Mesothelial cell of epicardium (in vitro differentiated cells): ENCODE results near the gene SPATA2L. TPM values are rescaled to one million over a fixed set of nuclear protein-coding genes. Genes with fewer than 3 reads are reported as not detected.

ENCODE experiments used
- DNase-seq, 2 experiments: peaks; one replicate each; pipeline ENCODE4 v3.0.0; 2021; ENCODE audit warnings: low spot score in 2 of 2; ENCODE audit not compliant: unreplicated experiment in 2 of 2
- H3K27ac Mint-ChIP-seq: 2 replicates; pipeline ENCODE4 v1.8.0; 2021; ENCODE audit warnings: mixed read lengths
- H3K27me3 Mint-ChIP-seq: 2 replicates; pipeline ENCODE4 v1.8.0; 2021; ENCODE audit warnings: low read depth, mixed read lengths
- H3K36me3 Mint-ChIP-seq: 2 replicates; pipeline ENCODE4 v1.8.0; 2021; ENCODE audit warnings: mixed read lengths
- H3K4me1 Mint-ChIP-seq: 2 replicates; pipeline ENCODE4 v1.8.0; 2021; ENCODE audit warnings: mixed read lengths
- H3K4me3 Mint-ChIP-seq: 2 replicates; pipeline ENCODE4 v1.8.0; 2021; ENCODE audit warnings: mild to moderate bottlenecking, moderate library complexity, mixed read lengths
- H3K9me3 Mint-ChIP-seq: 2 replicates; pipeline ENCODE4 v1.8.0; 2021; ENCODE audit warnings: mixed read lengths
- total RNA-seq: library from RNA; stranded (reverse); gene quantifications from 3 replicates; pipeline ENCODE4 v1.2.1, GENCODE V29; 2021
- TF ChIP-seq, protein P1 (sequence below): fragments of 200-600 bp; sonication (generic); IDR thresholded peaks from one replicate; pipeline ENCODE4 v1.5.0; 2021; ENCODE audit warnings: antibody characterized with exemption; ENCODE audit not compliant: unreplicated experiment

Gene SPATA2L
- total RNA-seq, 1 donor from 2014 or later = 7.5 TPM

DNA sequence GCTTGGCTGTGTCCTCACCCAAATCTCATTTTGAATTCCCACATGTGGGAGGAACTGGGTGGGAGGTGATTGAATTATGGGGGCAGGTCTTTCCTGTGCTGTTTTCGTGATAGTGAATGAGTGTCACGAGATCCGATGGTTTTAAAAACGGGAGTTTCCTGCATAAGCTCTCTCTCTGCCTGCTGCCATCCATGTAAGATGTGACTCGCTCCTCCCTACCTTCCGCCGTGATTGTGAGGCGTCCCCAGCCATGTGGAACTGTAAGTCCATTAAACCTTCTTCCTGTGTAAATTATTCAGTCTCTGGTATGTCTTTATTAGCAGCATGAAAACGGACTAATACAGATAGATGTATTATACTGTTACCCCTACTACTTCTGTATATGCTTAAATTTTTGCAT, 40.3 kb downstream of the SPATA2L start:
- Mint-ChIP-seq H3K36me3 (peaks cover 40% of the 10 kb centered on the region), H3K27ac (no peak overlapping the region), H3K4me3 (no peak overlapping the region), H3K9me3 (peaks cover 2% of the 10 kb centered on the region), H3K4me1 (peaks cover 15% of the 10 kb centered on the region), H3K27me3 (no peaks in the 10 kb centered on the region)
- TF ChIP-seq, protein P1, sequence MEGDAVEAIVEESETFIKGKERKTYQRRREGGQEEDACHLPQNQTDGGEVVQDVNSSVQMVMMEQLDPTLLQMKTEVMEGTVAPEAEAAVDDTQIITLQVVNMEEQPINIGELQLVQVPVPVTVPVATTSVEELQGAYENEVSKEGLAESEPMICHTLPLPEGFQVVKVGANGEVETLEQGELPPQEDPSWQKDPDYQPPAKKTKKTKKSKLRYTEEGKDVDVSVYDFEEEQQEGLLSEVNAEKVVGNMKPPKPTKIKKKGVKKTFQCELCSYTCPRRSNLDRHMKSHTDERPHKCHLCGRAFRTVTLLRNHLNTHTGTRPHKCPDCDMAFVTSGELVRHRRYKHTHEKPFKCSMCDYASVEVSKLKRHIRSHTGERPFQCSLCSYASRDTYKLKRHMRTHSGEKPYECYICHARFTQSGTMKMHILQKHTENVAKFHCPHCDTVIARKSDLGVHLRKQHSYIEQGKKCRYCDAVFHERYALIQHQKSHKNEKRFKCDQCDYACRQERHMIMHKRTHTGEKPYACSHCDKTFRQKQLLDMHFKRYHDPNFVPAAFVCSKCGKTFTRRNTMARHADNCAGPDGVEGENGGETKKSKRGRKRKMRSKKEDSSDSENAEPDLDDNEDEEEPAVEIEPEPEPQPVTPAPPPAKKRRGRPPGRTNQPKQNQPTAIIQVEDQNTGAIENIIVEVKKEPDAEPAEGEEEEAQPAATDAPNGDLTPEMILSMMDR = no peak
- DNase-seq = no peak

GRCh38 chr16:89660146-89660545, 41.4 kb downstream of the SPATA2L start:
- H3K4me3 Mint-ChIP-seq = peak overlapping the region; percentile 30

DNA sequence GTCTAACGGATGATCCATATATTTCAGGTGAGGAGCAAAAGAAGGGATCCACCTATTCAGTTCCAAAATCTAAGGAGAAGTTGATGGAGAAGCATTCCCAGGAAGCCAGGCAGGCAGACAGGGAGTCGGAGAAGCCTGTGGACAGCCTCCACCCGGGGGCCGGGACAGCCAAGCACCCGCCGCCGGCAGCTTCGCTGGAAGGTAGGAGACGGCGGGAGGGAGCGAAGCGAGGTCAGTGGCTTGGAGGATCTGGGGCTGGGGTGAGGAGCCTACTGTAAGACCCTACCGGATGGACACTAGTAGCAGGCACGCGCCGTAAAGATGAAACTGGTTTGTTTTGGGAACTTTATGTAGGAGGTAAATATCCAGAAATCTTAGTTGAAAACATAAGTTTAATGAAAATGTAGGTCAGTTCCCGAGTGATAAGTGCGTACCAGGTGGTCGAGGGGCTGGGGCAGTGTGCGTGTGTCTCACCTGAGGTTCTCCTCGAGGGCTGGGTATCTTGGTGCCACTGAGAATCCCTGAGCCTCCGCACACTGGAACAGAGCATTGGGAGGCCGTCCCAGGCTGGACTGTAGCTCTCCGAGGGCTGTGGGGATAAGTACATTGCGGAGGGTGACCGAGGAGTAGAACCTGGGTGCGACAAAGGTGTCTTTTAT, 43.2 kb downstream of the SPATA2L start:
- Mint-ChIP-seq H3K27me3 (no peaks in the 10 kb centered on the region), H3K36me3 (peaks cover 28% of the 10 kb centered on the region), H3K4me3 (peak overlapping the region; percentile 84), H3K27ac (peak overlapping the region; percentile 92), H3K4me1 (peaks cover 15% of the 10 kb centered on the region), H3K9me3 (no peaks in the 10 kb centered on the region)
- DNase-seq = no peak
- TF ChIP-seq, protein P1 = no peak

More at GRCh38 chr16:89660146-89660545, 41.4 kb downstream of the SPATA2L start:
- peaks cover 37% of the 10 kb centered on the region for H3K36me3 Mint-ChIP-seq
- H3K27me3 Mint-ChIP-seq = no peaks in the 10 kb centered on the region
- peaks cover 15% of the 10 kb centered on the region for H3K4me1 Mint-ChIP-seq
- H3K27ac Mint-ChIP-seq = no peak overlapping the region
- TF ChIP-seq, protein P1 = no peak
- no peak for DNase-seq
- H3K9me3 Mint-ChIP-seq = no peaks in the 10 kb centered on the region

DNA sequence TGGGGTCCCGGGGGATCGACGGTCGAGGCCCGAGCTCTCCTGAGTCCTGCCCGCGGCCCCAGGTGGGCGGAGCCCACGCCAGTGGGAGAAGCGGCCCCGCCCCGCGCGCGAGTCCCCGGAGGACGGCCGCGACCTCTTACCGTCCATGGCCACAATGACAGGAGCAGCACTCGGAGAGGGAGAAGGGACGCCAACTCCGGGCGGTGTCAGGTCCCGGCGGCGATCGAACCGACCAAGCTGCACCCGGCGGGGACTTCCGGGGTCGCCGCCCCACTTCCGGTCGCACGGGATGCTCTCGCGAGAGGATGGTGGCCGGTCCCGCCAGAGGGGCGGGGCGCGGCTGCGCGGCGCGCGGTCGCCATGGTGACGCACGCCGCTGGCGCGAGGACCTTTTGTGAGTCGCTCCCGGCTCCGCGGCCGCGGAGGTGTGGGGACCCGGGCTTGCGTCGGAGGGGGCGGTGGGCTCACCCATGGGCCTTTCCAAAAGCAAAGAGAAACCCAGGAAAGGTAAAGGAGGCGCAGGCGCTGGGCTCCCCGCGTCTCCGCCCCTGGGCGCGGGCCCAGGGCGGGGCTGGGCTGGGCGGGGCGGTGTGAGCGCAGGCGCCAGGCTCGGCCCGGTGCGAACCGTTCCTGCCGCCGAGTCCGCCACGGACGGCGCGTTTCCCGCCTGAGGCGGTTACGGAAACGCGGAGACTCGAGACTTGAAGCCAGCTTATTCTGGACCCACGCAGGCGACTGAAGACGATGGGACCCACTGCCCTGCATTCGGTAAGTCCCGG, 43.9 kb downstream of the SPATA2L start, which contains the start of the genes CHMP1A and SPATA33:
Gene CHMP1A, minus strand, starts transcription at position 267 of the 779 bp plus-strand sequence. Its CDS starts 120 bp downstream, at position 147.
Gene SPATA33, plus strand, starts transcription at position 395 of the 779 bp plus-strand sequence. Its CDS starts 76 bp downstream, at position 471.
- Mint-ChIP-seq H3K27ac (peak within 1 kb of the TSS; percentile 92), H3K36me3 (peaks cover 27% of the 10 kb centered on the region), H3K9me3 (no peaks in the 10 kb centered on the region), H3K4me3 (peak within 1 kb of the TSS; percentile 84), H3K27me3 (no peaks in the 10 kb centered on the region), H3K4me1 (peaks cover 15% of the 10 kb centered on the region)
- TF ChIP-seq, protein P1 = no peak
- peak; percentile 93 to 96 for DNase-seq

DNA sequence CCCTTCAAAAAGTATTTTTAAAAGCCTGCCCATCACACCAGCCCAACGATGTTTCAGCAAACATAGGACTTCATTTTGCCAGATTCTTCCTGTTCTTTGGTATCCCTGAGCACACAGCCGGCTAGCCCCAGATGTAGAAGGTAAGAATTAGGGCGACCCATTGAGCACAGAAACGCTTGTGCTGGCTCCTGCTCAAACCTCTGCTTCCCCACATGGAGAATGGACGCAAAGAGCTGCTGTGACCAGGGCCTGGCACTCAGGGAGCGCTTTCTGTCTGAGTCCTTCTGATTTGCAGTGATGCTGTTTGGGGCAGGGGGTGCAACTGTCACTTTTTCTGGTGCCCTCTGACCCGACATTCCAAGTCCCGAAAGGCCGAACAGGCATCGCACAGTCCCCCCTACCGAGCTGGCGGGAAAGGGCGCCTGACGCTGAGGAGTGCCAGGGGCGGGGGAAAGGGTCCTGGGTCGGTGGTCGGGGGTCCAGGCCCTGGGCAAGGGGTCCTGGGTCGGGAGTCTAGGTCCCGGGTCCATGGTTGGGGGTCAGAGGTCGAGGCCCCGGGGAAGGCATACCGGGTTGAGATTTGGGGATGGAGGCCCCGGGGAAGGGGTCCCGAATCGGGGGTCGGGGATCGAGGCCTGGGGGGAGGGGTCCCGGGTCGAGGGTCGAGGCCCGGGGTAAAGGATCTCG, 44.9 kb downstream of the SPATA2L start:
- H3K27ac Mint-ChIP-seq = peak overlapping the region; percentile 53
- peak overlapping the region; percentile 84 for H3K4me3 Mint-ChIP-seq
- H3K27me3 Mint-ChIP-seq = no peaks in the 10 kb centered on the region
- H3K4me1 Mint-ChIP-seq = peaks cover 15% of the 10 kb centered on the region
- TF ChIP-seq, protein P1 = no peak
- H3K36me3 Mint-ChIP-seq = peaks cover 24% of the 10 kb centered on the region
- no peaks in the 10 kb centered on the region for H3K9me3 Mint-ChIP-seq
- DNase-seq = no peak
